Activated CD4-positive, alpha-beta T cell treated with anti-CD3 and anti-CD28 coated beads, Interleukin-2, amount 10 ng/mL, durations not matched to agents 24 days and 14 days (primary cell): ENCODE measurements around the gene MSH3. TPM values are rescaled to one million over a fixed set of nuclear protein-coding genes. Genes with fewer than 3 reads are reported as not detected.

Experiments
- DNase-seq: peaks from one replicate; pipeline ENCODE4 v3.0.0; 2022
- H3K27ac Mint-ChIP-seq: one replicate; pipeline ENCODE4 v1.8.0; 2022; ENCODE audit warnings: mild to moderate bottlenecking, mixed read lengths
- H3K27me3 Mint-ChIP-seq: one replicate; pipeline ENCODE4 v1.8.0; 2022; ENCODE audit warnings: mixed read lengths
- H3K36me3 Mint-ChIP-seq: one replicate; pipeline ENCODE4 v1.8.0; 2022; ENCODE audit warnings: low read depth, mild to moderate bottlenecking, mixed read lengths
- H3K4me1 Mint-ChIP-seq: one replicate; pipeline ENCODE4 v1.8.0; 2021; ENCODE audit warnings: mixed read lengths
- H3K4me3 Mint-ChIP-seq: one replicate; pipeline ENCODE4 v1.8.0; 2022; ENCODE audit warnings: mild to moderate bottlenecking, moderate library complexity, mixed read lengths
- H3K9me3 Mint-ChIP-seq: one replicate; pipeline ENCODE4 v1.8.0; 2021; ENCODE audit warnings: mixed read lengths
- intact Hi-C: fragments of 100-400 bp; cut with micrococcal nuclease; formaldehyde crosslinking; loops from one replicate; pipeline ENCODE4 v1.15.1; 2023
- total RNA-seq: library from RNA; stranded (reverse); gene quantifications from 2 replicates; pipeline ENCODE4 v1.2.3, GENCODE V29; 2022

The MSH3 gene
- total RNA-seq, 1 donor from 2014 or later, result 21.1 TPM

DNA sequence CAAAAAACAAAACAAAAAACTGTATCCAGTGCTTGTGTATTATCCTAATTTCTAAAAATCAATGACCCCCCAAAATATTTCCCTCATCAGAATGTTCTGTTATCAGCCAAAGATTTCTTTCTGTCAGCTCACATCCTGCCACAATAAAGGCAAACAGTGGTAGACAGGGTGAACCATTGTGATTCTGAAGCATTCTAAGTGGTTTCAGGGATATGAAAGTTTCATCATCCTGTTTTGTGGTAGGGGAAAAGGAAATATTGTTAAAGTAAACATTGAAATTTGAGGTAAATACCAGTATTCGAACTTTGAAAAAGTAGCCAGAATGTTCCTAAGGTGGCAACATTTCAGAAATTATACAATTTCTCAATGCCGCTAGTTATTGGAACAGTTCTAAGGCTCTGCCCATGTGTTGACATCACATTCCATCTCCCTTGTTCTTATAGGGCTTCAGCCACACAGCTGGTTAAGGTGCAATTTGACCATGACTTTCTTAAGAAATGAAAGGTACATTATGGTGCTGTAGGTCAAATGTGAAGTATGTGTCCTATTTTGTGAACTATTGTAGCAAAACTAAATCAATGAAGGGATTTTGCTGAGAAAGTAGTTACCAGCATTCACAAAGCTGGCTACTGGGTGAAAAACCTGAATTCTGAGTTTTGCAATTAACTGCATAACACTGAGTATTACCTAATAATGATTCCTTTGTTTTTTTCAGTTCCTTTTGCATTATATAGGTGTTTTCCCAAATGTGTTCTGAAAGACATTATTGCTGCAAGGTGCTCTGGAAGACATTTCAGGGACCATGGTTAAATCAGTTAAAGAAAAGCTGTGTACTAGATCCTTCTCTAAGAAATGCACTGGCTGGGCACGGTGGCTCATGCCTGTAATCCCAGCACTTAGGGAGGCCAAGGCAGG, 198.1 kb downstream of the MSH3 start:
- DNase-seq, result no peak
- Mint-ChIP-seq H3K27ac (no peak overlapping the region), H3K4me3 (no peak overlapping the region), H3K9me3 (peaks cover 33% of the 10 kb centered on the region), H3K36me3 (peaks cover 67% of the 10 kb centered on the region), H3K4me1 (peaks cover 13% of the 10 kb centered on the region), H3K27me3 (no peaks in the 10 kb centered on the region)
- intact Hi-C loops, result no loop called here

DNA sequence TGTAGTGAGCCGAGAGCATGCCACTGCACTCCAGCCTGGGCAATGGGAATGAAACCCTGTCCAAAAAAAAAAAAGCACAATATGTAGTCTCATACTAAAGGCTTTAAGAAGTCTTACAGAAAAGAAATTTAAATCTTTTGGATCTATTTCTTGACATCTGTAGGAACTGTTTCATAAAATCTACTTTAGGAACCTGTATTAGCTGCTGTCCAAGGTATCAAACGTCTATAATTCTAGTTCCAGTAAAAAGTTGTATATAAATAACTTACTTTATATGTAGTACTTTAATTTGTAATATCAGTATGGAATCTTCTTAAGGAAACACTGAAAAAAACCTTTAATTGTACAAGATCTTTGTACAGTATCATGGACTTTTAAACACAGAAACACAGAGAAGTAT, 199.0 kb downstream of the MSH3 start:
- intact Hi-C loops, result no loop called here

DNA sequence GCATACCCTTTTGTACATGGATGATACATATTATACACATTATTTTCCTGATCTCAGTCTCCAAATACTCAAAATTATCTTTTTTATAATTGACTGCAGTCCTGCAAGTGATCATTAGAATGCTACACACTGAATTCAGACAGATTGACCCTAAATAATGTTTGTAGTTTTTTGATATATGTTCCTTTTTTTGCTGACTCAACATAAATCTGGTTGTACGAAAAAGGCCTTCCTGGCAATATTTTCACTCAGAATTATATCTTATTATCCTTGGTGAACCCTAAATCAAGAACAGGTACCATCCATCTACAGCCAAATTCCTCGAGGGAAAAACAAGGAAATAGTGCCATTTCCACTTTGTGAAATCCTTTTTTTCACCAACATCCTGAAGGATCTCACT, 200.1 kb downstream of the MSH3 start:
- Mint-ChIP-seq H3K27me3 (no peaks in the 10 kb centered on the region), H3K36me3 (peaks cover 63% of the 10 kb centered on the region), H3K4me1 (peaks cover 13% of the 10 kb centered on the region), H3K9me3 (peaks cover 29% of the 10 kb centered on the region), H3K4me3 (no peak overlapping the region), H3K27ac (no peak overlapping the region)
- no peak for DNase-seq
- intact Hi-C loops, result no loop called here

More for the DNA sequence above, 199.0 kb downstream of the MSH3 start:
- Mint-ChIP-seq H3K27ac (no peak overlapping the region), H3K9me3 (peaks cover 30% of the 10 kb centered on the region), H3K4me3 (no peak overlapping the region), H3K36me3 (peaks cover 68% of the 10 kb centered on the region), H3K27me3 (no peaks in the 10 kb centered on the region), H3K4me1 (peaks cover 13% of the 10 kb centered on the region)
- no peak for DNase-seq

DNA sequence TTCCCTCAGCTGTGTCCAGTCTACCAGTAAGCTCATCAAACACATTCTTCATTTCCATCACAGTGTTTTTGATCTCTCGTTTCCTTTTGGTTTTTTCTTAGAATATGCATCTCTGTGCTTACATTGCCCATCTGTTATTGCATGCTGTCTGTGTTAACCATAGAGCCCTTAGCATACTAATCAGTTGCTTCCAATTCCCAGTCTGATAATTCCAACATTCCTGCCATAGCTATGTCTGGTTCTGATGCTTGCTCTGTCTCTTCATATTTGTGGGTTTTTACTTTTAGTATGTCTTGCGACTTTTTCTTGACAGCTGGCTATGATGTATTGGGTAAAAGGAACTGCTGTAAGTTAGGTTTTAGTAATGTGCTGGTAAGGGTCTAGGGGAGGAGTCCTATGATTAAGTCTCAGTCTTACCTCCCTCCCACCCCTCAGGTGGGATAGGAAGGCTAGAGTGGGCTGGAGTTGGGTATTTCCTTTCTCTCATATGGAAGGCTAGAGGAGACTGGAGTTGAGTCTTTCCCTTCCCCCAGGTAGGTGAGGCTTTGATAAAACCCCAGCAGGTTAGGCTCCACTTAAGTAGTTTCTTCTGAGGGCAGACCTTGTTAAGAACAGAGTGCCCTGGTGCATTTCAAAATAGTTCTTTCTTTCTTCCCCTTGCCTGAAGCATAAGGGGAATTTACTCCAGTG, 206.6 kb downstream of the MSH3 start:
- intact Hi-C loops, result no loop called here
- Mint-ChIP-seq H3K27ac (no peak overlapping the region), H3K27me3 (no peaks in the 10 kb centered on the region), H3K4me3 (no peak overlapping the region), H3K36me3 (peaks cover 52% of the 10 kb centered on the region), H3K4me1 (peaks cover 31% of the 10 kb centered on the region), H3K9me3 (peaks cover 8% of the 10 kb centered on the region)
- no peak for DNase-seq

DNA sequence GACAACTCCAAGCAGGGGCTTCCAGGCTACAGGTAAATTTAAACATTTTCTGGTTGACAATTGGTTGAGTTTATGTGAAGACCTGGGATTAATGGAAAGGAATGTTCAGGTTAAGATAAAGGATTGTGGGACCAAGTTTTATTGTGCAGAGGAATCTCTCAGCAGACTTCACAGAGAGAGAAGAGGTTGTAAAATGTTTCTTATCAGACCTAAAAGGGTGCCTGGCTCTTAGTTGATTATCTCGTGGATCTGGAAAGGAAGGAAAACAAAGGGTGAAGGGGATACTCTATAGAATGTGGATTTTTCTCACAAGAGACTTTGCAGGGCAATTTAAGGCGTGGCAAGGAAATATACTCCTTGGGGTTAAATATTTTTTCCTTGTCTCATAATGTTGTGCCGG, 209.3 kb downstream of the MSH3 start:
- DNase-seq, result no peak
- intact Hi-C loops, result loop anchor here (2.0 kb wide), 4 partner anchors 13 to 143 kb away; partner anchors contain the start of gene RASGRF2
- H3K27me3 Mint-ChIP-seq, result no peaks in the 10 kb centered on the region
- H3K4me3 Mint-ChIP-seq, result no peak overlapping the region
- H3K9me3 Mint-ChIP-seq, result peaks cover 12% of the 10 kb centered on the region
- peaks cover 50% of the 10 kb centered on the region for H3K4me1 Mint-ChIP-seq
- no peak overlapping the region for H3K27ac Mint-ChIP-seq
- H3K36me3 Mint-ChIP-seq, result peaks cover 52% of the 10 kb centered on the region

DNA sequence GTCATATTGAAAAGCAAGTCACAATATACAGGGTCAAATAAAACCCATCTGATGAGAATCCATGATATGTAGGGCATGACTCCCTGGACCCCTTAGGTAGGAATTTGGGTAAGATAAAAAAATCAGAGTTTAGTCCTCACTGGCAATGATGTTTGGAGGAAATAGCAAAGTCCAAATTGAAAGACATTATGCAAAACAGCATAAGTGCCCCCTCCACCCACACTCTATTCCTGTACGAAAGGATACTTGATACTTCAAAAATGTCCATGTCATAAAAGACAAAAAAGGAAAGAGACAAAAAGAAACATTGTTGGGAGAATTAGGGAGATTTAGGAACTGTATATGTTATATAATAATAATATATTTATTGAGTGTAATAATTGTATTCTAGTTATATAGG, 209.7 kb downstream of the MSH3 start:
- DNase-seq, result no peak
- H3K4me1 Mint-ChIP-seq, result peaks cover 50% of the 10 kb centered on the region
- peaks cover 54% of the 10 kb centered on the region for H3K36me3 Mint-ChIP-seq
- intact Hi-C loops, result loop anchor here (2.0 kb wide), 4 partner anchors 13 to 143 kb away; partner anchors contain the start of gene RASGRF2
- no peaks in the 10 kb centered on the region for H3K27me3 Mint-ChIP-seq
- no peak overlapping the region for H3K27ac Mint-ChIP-seq
- peaks cover 12% of the 10 kb centered on the region for H3K9me3 Mint-ChIP-seq
- H3K4me3 Mint-ChIP-seq, result peak overlapping the region; percentile 0

DNA sequence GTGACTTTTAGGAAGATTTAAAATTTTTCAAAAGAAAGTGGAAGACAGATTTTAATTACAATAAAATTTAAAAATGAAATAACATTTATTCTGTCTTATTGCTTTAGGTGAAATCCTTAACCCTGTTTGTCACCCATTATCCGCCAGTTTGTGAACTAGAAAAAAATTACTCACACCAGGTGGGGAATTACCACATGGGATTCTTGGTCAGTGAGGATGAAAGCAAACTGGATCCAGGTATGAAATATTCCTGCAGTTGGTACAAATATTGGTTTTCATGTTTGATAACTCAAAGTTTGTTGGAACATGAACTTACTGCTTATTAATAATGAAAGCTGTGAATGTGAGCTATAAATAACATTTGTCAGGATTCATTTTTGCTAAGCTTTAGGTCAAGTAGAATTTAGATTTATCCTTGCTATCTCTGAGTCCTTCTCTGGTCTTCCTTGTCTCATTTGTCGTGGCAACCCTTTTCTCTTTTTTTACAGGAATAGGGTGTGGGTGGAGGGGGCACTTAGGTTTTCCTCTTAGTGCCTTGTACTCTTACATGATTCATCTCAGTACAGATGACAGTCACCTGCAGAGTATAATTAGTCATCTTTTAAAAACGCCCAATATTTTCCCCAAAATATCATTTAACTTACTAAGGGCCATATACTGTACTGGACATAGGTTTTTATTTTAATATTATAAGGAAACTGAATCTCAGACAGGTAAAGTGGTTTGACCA, 210.4 kb downstream of the MSH3 start:
- Mint-ChIP-seq H3K4me1 (peaks cover 53% of the 10 kb centered on the region), H3K27me3 (no peaks in the 10 kb centered on the region), H3K4me3 (peak overlapping the region; percentile 26), H3K36me3 (peaks cover 53% of the 10 kb centered on the region), H3K27ac (peak overlapping the region; percentile 74), H3K9me3 (peaks cover 12% of the 10 kb centered on the region)
- intact Hi-C loops, result loop anchor here (1.0 to 2.0 kb wide), 5 partner anchors 14 to 142 kb away; partner anchors contain the start of gene RASGRF2
- DNase-seq, result no peak

DNA sequence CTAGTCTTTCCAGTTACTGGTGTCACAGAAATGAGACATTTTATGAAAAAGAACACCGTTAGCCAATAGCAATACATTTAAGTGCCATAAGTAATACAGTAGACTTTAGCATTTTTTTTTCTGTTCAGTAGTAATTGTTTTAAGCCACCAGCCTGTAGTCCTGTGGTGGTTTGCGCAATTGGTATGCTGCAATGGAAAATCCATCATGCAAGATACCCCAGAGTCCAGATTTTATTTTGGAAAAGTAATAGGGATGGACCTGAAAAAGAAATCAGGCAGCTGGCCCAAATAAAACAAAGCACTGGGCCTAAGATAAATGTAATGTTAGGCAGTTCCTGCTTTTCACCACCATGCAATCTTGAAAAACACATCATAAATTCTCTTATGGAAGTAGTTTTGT, 211.1 kb downstream of the MSH3 start:
- Mint-ChIP-seq H3K4me3 (no peak overlapping the region), H3K9me3 (peaks cover 12% of the 10 kb centered on the region), H3K36me3 (peaks cover 54% of the 10 kb centered on the region), H3K27ac (peak overlapping the region; percentile 48), H3K27me3 (no peaks in the 10 kb centered on the region), H3K4me1 (peaks cover 50% of the 10 kb centered on the region)
- DNase-seq, result no peak
- intact Hi-C loops, result loop anchor here (1.0 to 2.0 kb wide), 5 partner anchors 15 to 141 kb away; partner anchors contain the start of gene RASGRF2

DNA sequence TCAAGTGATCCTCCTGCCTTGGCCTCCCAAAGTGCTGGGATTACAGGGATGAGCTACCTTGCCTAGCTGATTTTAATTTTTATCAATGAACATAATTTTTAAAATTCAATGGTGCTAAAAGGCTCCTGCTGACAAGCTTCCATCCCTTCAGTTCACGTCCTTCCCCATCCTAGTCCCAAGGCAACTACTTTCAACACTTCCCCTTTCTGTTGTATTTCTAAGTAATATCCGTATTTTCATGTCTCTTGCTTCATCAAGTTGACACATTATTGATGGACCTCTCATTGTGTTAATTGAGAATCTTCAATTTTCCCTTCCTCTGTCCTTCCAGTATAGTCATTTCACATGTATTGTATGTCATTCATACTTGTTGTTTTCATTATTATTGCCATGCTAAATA, 211.9 kb downstream of the MSH3 start:
- H3K36me3 Mint-ChIP-seq, result peaks cover 51% of the 10 kb centered on the region
- peak overlapping the region; percentile 77 for H3K27ac Mint-ChIP-seq
- no peak overlapping the region for H3K4me3 Mint-ChIP-seq
- intact Hi-C loops, result no loop called here
- no peak for DNase-seq
- H3K4me1 Mint-ChIP-seq, result peaks cover 45% of the 10 kb centered on the region
- H3K9me3 Mint-ChIP-seq, result peaks cover 13% of the 10 kb centered on the region
- no peaks in the 10 kb centered on the region for H3K27me3 Mint-ChIP-seq

DNA sequence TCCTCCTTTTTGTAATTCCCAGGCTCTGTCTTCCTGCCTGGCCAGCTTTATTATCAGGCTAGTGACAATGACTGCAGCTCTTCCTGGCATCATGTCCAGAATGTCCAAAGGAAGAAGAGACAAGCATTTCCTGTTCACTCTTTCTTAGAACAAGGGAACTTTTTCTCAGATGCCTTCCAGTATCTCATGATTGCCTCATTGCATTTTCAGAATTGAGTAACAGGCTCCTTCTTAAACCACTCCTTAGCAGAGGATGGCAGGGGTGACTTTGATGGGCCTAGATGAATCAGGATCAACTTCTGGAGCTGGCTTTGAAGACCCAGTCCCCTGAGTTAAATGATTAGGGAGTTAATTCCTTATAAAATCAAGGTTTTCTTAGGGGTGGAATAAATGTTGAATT, 212.8 kb downstream of the MSH3 start:
- intact Hi-C loops, result loop anchor here (1.0 kb wide), 1 partner anchor 112 kb away; no protein-coding TSS in a partner anchor
- Mint-ChIP-seq H3K27me3 (no peaks in the 10 kb centered on the region), H3K27ac (peak overlapping the region; percentile 77), H3K4me3 (peak overlapping the region; percentile 13), H3K4me1 (peaks cover 47% of the 10 kb centered on the region), H3K36me3 (peaks cover 58% of the 10 kb centered on the region), H3K9me3 (peaks cover 18% of the 10 kb centered on the region)
- no peak for DNase-seq

DNA sequence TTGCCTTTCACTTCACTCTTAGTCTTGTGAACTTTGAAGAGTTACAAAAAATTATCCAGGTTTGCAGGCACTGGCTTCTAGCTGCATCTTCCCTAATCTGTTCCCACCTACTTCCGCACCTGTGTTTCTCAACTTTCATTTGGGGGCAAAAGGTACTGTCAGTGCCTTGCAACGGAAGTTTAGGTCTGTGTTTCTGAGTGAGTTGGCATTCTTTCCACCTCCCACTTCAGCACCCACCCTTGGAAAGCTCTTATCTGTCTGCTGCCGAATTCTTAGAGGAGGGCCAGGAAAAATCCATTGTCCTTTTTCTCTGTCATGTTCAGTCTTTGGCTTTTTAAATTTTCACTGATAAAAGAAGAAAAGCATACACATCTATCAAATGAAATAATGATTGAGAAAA, 216.0 kb downstream of the MSH3 start:
- intact Hi-C loops, result loop anchor here (5.0 to 10.0 kb wide), 2 partner anchors 237 to 414 kb away; no protein-coding TSS in a partner anchor
- DNase-seq, result no peak
- H3K36me3 Mint-ChIP-seq, result peaks cover 68% of the 10 kb centered on the region
- H3K4me3 Mint-ChIP-seq, result no peak overlapping the region
- no peaks in the 10 kb centered on the region for H3K27me3 Mint-ChIP-seq
- H3K4me1 Mint-ChIP-seq, result peaks cover 32% of the 10 kb centered on the region
- no peak overlapping the region for H3K27ac Mint-ChIP-seq
- H3K9me3 Mint-ChIP-seq, result peaks cover 18% of the 10 kb centered on the region

DNA sequence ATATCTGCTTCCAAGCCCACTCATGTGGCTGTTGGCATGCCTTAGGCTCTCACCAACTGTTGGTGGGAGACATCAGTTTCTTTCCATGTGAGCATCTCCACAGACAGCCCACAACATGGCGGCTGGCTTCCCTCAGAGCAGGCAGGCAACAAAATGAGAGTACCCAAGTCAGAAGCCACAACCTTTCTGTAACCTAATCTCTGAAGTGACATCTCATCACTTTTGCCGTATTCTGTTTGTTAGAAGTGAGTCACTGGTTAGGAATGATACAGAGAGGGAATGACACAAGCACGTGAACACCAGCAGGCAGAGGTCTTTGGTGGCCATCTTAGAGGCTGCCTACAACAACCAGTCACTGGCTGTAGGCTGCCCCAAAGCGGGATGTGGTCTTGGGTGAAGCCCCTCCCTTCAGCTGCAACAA, 217.1 kb downstream of the MSH3 start:
- no peak for DNase-seq
- Mint-ChIP-seq H3K4me1 (peaks cover 24% of the 10 kb centered on the region), H3K36me3 (peaks cover 65% of the 10 kb centered on the region), H3K4me3 (no peak overlapping the region), H3K9me3 (peaks cover 15% of the 10 kb centered on the region), H3K27ac (peak overlapping the region; percentile 89), H3K27me3 (no peaks in the 10 kb centered on the region)
- intact Hi-C loops, result loop anchor here (1.0 to 10.0 kb wide), 3 partner anchors 14 to 413 kb away; no protein-coding TSS in a partner anchor

DNA sequence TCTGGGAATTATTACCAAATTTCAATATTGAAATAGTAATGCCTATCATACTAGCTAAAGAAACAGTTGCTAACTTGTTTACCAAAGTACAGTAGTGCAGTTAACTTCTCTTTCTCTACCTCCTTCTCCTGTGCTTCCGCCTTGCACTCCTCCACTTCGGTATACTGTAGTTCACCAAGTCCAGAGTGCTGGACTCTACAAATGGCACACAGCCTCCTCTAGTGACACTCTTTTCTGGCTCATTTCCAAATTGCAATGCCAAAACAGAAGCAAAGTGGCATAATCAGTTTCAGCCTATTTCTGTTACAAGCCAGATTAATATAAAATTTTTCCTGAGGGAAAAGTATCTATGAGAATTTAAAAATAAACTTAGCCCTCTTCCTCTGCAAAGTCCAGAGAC, 219.7 kb downstream of the MSH3 start:
- no peaks in the 10 kb centered on the region for H3K27me3 Mint-ChIP-seq
- intact Hi-C loops, result loop anchor here (5.0 to 10.0 kb wide), 2 partner anchors 233 to 411 kb away; no protein-coding TSS in a partner anchor
- peaks cover 56% of the 10 kb centered on the region for H3K36me3 Mint-ChIP-seq
- H3K4me3 Mint-ChIP-seq, result no peak overlapping the region
- no peak for DNase-seq
- H3K27ac Mint-ChIP-seq, result no peak overlapping the region
- H3K9me3 Mint-ChIP-seq, result peaks cover 6% of the 10 kb centered on the region
- H3K4me1 Mint-ChIP-seq, result peaks cover 8% of the 10 kb centered on the region
